ENCODE results near the gene LNX2.

Gene LNX2

GRCh38 chr13:27497563-27498230, 122.6 kb downstream of the LNX2 start:
- Histone ChIP-seq H3K36me3 (ENCODE audit: low read depth) (no peaks in the 10 kb centered on the region), H3K27ac (ENCODE audit: poor library complexity, severe bottlenecking) (no peak overlapping the region), H3K9me3 (ENCODE audit: severe bottlenecking) (no peaks in the 10 kb centered on the region), H3K4me1 (ENCODE audit: insufficient read depth, poor library complexity, severe bottlenecking) (no peaks in the 10 kb centered on the region), H3K27me3 (ENCODE audit: insufficient read depth, poor library complexity, severe bottlenecking) (no peaks in the 10 kb centered on the region), H3K4me3 (ENCODE audit: severe bottlenecking) (no peak overlapping the region)
- ATAC-seq (ENCODE audit: low read depth) (no peak), DNase-seq (ENCODE audit: low spot score) (no peak)
- TF ChIP-seq CTCF (IDR thresholded peaks at IDR 0.05; ENCODE audit: poor library complexity, severe bottlenecking): no peak

DNA sequence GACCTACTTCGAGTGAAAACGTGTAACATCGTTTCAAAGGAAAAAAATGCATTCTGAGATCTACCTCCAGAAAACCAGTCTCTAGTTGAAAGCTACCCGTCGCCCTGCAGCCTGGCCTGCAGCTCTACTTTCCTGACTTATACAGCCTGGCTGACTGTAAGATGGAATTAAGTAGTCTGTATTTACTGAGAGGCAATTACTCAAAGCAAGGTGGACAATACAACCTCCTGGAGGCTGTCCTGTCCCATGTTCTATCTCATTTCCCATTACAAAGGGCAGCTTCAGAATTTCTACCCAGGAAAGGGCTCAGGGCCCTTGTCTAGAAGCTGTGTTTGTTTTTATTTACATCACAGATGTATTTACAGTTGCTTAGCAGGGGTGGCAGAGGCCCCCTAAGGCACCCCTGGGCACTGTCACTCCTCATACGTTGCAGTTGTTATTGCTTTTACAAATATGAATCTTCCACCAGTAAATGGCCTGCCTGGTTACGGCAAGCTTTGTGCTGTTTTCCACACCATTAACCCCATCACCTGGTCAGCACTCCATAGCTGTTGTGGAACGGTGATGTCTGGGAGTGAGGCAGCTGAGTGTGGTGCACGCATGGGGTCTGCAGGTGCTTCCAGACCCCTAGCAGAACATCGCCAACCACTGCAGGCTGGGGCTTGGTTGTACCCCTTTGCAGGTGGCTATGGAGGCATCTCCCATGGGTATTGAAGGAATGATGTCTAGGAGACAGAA, 123.6 kb downstream of the LNX2 start:
- Histone ChIP-seq H3K36me3 (ENCODE audit: low read depth) (no peaks in the 10 kb centered on the region), H3K9me3 (ENCODE audit: severe bottlenecking) (no peaks in the 10 kb centered on the region), H3K27ac (ENCODE audit: poor library complexity, severe bottlenecking) (no peak overlapping the region), H3K27me3 (ENCODE audit: insufficient read depth, poor library complexity, severe bottlenecking) (no peaks in the 10 kb centered on the region), H3K4me3 (ENCODE audit: severe bottlenecking) (no peak overlapping the region), H3K4me1 (ENCODE audit: insufficient read depth, poor library complexity, severe bottlenecking) (no peaks in the 10 kb centered on the region)
- TF ChIP-seq CTCF (IDR thresholded peaks at IDR 0.05; ENCODE audit: poor library complexity, severe bottlenecking): no peak
- DNase-seq (ENCODE audit: low spot score) (no peak), ATAC-seq (ENCODE audit: low read depth) (no peak)

GRCh38 chr13:27496006-27496405, 124.3 kb downstream of the LNX2 start:
- no peaks in the 10 kb centered on the region for H3K27me3 ChIP-seq (ENCODE audit: insufficient read depth, poor library complexity, severe bottlenecking)
- no peaks in the 10 kb centered on the region for H3K9me3 ChIP-seq (ENCODE audit: severe bottlenecking)
- no peak overlapping the region for H3K4me3 ChIP-seq (ENCODE audit: severe bottlenecking)
- no peak for TF ChIP-seq CTCF (IDR thresholded peaks at IDR 0.05; ENCODE audit: poor library complexity, severe bottlenecking)
- H3K4me1 ChIP-seq (ENCODE audit: insufficient read depth, poor library complexity, severe bottlenecking): no peaks in the 10 kb centered on the region
- no peak overlapping the region for H3K27ac ChIP-seq (ENCODE audit: poor library complexity, severe bottlenecking)
- DNase-seq (ENCODE audit: low spot score) (no peak), ATAC-seq (ENCODE audit: low read depth) (no peak)
- no peaks in the 10 kb centered on the region for H3K36me3 ChIP-seq (ENCODE audit: low read depth)

Data from RWPE2 (cell line).